Cortex of kidney (tissue), 1 donor: Measurements from ENCODE around the gene ADARB2.

Experiments used
- DNase-seq: peaks from one replicate; lab custom pipeline; 2025; lab: John Stamatoyannopoulos, UW

Gene ADARB2

DNA sequence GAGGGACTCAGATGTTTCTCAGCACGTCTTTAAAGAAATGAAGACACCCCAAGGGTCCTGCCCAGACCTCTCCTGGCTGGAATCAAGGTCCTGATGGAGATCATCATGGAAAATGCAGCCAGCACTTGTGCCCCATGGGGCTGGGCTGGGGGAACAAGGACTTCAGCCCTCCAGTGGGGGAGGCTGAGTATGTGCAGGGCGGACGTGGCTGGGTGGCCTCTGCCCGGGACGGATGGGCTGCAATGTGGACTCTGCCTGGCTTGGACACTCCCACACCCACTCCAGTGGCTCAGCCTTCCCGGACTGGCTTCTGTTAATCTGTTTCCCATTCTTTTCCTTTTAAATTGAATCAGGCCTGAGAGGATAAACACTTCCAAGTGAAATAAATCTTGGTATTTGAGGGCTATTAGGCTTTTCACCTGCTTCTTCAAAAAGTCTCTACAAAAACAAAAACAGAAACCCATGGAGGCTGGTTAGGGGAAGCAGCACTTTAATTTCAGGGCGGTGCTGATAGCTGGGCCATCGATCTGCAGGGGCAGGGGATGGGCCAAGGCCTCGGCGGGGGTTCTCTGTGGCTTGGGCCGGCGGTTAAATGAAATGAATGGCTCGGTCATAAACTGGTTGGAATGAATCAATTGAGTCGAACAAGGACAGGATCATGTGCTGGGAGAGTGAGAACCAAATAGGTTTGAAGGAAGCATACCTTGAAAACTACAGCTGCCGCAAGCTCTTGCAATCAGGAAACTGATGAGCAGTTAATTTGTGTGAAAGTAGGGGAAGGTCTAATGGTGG lies 51.4 kb downstream of the ADARB2 start:
- DNase-seq = no peak

DNA sequence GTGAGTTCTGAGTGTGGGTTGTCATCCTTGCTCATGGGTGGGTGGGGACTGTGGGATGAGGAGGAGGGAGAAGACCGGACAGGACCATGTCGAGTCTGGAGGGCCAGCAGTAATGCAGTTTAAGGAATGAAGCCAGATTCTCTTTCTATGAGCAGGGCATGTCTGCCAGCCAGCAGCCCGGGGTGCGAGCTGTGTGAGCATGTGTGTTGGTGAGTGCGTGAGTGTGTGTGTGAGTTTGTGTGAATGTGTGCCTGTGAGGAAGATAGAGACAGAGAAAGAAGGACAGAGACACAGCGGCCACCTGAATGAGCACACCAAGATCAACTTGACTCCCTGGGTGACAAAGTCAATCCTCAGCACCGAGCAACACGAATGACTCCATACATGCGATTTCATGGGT lies 52.3 kb downstream of the ADARB2 start:
- no peak for DNase-seq

- no peak for DNase-seq
These were observed 53.7 kb downstream of the ADARB2 start for GRCh38 chr10:1683649-1684048.

GRCh38 chr10:1679821-1680650 lies 57.3 kb downstream of the ADARB2 start:
- no peak for DNase-seq

DNA sequence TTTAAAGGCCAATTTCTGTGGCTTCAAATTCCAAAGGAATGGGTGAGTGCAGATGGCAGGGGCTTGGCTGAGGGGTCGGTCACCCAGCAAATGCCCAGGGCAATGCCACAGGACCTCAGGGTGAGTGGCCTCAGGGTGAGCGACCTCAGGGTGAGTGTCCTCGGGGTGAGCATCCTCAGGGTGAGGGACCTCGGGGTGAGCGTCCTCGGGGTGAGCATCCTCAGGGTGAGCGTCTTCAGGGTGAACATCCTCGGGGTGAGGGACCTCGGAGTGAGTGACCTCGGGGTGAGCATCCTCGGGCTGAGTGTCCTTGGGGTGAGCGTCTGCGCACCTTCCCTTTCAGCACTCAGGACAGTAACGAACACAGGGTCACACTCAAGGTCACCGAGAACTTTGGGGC lies 59.2 kb downstream of the ADARB2 start:
- DNase-seq = no peak

GRCh38 chr10:1677307-1677939 lies 59.9 kb downstream of the ADARB2 start:
- DNase-seq = no peak

DNA sequence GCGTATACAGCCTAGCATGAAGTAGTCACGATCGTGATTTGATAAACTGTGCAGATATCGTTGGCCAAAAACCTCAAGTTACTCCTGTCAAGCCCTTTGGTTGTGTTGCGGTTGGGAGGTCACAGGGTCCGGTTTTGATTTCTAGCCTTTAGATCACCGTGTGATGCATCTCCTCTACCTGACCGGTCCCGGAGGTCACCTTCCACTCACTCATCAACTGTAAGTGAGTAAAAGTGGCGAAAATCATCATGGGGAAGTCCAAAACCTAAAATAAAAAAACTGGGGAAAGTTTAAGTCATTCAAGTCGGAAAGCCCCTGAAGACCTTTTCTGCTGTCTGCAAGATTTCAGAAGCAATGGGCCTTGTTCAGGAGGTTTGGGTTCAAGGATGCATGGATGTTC lies 62.8 kb downstream of the ADARB2 start:
- DNase-seq = no peak

- no peak for DNase-seq
These were observed 63.6 kb downstream of the ADARB2 start for GRCh38 chr10:1673568-1674345.

- no peak for DNase-seq
These were observed 65.1 kb downstream of the ADARB2 start for GRCh38 chr10:1672001-1672781.

DNA sequence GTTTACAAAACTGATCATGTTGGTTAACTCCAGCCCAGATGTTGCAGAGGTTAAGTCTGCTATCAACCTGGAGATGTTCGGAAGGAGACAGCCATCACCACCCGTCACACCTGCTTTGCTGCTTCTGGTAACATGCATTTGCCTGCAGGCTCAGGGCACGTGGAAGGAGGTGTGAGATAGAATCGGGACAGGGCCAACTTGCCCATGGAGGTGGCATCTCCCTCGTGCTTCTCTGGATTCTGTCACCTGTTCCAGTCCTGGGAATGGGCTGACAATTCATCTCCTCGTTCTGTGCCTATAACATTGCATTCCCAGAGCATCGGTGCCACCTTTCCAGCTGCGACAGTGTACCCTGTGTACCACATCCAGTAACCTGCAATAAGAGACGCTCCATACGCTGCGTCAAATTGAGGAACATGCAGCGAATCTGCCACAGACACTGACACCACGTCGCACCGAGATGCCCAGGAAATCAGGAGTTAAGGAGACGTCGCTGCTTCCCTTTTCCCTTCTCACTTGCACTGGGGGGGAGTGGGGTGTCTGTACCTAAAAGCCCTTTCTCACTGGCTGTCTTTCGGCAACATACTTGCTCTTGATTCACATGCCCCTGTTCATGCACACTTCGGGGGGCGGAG lies 65.8 kb downstream of the ADARB2 start:
- no peak for DNase-seq

GRCh38 chr10:1670541-1671365 lies 66.6 kb downstream of the ADARB2 start:
- no peak for DNase-seq

- no peak for DNase-seq
These were observed 67.9 kb downstream of the ADARB2 start for GRCh38 chr10:1669433-1669832.

DNA sequence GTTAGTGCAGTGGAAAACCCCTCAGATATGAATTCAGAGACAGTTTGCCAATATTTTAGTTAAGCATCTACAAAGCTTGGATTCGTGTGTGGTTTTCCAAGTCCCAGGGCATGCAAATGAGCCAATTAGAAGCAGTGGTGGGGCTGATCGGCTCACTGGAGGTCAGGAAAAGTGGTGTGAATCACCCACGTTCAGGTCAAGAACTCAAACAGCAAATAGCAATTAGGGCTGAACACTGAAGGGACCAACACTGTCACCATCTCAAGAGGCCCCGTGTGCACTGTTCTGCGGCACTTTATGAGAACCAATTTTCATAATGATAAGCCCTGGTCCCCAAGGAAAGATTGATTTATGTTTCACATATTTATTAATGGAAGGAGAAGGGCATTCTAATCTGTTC lies 68.9 kb downstream of the ADARB2 start:
- DNase-seq = no peak

DNA sequence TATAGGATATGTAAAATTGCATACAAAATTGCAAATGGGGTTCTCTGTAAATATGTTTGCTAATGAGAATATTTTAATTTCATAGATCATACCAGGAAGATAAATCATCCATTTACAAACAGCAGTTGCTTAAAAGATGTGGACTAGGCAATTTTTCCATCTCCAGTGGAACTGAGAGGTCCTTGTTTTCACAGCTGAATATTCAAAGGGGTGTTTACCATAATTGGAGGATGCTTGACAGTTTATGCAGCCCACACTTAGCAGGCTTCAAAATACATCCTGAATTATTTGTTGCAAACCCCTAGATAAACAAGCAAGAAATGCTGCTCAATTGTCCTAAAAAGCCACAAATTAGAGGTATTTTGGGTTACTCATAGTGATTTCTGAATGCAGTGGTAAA lies 69.9 kb downstream of the ADARB2 start:
- DNase-seq = no peak

GRCh38 chr10:1666147-1666546 lies 71.2 kb downstream of the ADARB2 start:
- DNase-seq = no peak

DNA sequence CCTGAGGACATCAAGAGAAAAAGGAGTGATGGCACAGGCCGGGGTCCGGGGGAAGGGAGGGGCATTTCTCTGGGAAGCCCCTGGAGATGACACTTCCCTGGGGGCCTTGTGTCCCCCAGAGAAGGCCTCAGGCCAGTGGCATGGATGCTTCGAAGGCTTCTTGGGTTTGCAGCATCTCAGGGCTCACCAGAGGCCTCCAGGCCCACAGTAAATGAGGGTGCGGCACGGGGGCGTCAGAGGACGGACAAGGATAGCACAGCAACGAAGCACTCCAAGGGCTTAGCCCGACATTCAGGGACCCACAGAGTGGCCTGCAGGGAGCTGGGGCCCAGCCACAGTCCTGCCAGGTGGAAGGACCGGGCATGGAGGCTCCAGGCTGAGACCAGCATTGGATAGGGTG lies 71.6 kb downstream of the ADARB2 start:
- DNase-seq = no peak

GRCh38 chr10:1665021-1665661 lies 72.2 kb downstream of the ADARB2 start:
- no peak for DNase-seq

DNA sequence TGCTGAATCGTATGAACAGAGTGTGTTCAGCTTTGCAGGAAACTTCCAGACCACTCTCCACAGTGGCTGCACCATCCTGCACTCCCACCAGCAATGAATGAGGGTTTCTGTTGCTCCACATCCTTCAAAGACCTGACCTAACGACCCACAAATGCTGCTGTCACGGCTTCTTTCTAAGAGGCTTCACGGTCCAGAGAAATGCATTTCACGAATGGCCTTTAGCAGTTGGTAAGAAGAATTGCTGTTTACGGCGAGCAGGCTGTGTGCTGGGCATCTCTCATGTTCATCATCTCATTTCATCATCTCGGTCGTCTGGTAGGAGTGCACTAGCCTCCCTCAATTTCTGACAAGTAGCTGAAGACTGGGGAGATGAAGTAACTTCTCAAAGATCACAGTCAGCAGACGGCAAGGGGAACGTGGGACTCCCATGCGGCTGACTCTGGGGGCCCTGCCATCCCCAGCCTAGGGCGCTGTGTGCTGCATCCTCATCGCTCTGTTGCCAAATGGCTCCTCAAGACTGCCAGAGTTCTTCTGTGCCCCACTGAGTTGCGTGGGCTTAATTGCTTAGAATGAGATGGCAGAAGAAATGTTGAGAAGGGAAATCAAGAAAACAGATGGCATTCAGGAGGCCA lies 72.9 kb downstream of the ADARB2 start:
- DNase-seq = no peak

- DNase-seq = no peak
These were observed 74.1 kb downstream of the ADARB2 start for GRCh38 chr10:1663226-1663625.
